ENCODE data around the gene CNGB1.
"Not testable (repeated sequence)": the region's sequence is repeated elsewhere in the genome, so short reads cannot be mapped to it uniquely, and the experiment has no call there.

CNGB1 gene

DNA sequence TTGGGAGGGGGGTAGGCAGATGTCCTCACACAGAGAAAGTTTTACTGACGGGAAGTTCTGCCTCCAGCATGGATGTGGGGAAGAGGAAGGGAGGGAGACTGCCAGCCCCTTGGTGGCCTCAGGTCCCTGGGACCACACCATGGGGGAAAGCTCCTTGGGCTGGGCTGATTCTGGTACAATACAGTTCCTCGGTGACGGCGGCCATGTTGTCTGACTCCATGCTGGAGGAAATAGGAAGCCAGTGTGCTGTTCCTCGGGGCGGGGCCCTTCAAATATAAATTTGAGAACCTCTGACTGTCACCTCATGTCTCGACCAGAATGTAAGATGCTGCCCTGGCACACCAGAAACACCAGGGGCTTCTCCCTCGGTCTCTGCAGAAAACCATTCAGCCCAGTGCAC, 66.8 kb downstream of the CNGB1 start:
- no peak for DNase-seq (ENCODE audit: low read depth in 2 of 2)

DNA sequence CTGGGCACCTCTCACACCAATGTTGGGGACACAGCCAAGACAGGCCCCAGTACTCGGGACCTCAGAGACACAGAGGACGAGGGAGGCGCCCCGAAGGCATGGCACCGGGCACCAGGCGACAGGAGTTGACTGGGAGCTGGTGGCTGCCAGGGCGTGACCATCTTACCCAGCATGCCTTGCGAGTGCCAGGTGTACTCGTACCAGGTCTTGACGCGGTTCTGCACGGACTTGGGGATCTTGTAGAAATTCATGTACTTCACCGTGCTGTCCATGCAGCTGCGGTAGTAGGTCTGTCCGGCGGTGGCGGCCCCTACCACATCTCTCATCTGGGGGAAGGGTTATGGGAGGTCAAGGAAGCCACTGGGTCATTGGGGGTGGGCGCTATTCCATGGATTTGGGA, 67.3 kb downstream of the CNGB1 start:
- no peak for DNase-seq (ENCODE audit: low read depth in 2 of 2)

DNA sequence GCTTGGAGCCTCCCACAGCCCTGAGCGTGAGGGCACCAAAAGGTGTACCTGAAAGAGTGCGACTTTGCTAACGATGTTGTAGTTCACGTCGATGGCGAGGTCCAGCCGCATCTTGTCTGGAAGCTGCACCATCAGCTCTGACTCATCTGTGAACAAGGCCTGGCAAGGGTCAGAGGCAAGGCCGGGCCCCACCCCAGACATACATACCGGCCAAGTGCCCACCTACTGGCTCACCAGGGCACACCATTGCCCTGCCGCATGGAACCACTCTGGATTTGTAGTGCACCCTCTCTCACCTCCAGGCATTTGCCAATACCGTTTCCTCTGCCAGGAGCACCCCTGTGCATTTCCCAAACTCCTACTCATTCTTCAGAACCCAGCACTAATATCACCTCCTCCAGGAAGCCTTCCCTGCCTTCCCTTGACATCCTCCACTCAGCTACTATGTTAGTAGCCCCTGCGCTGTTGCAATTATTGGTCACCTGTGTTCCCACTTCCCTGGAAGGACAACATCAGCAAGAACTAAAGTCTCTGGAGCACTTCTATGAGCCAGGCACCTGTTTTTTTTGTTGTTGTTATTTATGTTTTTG, 69.4 kb downstream of the CNGB1 start:
- DNase-seq (ENCODE audit: low read depth in 2 of 2), result no peak

DNA sequence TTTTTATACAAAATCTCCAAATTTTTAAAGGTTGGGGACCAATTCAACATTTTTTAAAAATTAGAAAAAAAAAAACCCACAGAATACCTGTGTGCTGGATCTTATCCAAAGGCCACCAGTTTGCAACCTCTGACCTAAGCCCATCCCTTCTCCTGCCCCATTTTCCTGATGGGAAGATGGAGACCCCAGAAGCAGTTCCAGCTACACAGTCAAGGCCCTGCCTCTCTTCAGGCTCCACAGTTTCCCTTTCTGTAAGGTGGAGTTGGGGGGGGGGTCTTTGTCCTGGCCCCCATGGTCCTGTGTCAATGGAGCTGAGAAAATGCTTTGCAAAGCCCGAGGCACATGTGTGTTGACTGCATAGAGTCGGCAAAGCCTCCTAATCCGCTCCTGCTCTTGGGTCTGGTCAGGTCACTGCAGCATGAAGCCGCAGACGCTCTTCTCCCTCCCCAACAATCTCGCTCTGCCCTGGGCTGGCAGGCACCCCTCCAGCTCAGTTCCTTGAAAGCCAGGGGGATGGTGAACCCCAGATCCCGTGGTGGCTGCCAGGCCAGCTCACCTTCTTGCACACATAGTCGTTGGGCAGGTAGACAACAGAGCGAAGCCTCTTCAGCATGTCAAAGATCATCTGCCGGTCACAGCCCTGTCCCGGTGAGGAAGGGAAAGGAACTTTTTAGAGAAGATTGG, 70.0 kb downstream of the CNGB1 start:
- no peak for DNase-seq (ENCODE audit: low read depth in 2 of 2)

DNA sequence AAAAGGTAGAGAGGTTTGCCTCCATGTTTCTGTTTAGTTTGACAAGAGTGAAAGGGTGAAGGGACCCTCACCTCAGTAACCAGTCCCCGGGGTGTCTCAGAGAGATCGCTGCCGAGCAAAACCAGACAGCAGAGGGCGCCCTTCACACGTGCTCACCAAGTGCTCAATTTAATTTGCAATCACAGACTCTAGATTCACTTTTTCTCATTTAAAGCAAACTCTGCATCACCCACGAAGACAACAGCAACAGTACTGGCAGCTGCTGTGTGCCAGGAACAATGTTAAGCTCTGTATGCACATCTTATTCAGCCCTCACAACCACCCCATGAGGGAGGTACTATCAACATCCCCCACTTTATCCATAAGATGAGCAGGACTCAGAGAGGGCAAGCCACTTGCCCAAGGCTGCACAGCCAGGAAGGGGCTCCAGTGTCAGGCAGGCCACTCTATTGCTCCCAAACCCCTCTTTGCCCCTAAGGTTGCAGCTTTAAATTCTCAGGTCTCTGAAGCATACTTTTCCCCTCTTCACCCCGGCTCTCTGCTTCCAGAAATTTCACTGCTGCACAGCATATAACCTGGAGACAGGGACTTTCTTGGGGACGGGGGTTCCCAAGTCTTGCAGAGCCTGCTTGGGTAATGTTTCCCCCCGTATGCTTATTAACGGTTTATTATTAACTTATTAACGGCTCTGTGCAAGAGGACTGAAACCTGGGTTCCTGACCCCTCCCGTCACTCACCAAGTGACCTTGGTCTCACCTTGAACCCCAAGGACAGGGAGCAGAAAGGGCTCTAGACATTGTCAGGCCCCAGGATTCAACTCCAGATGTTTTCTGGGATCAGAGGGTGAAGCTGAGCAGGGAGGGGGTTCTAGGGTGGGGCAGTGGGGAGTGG, 70.9 kb downstream of the CNGB1 start:
- DNase-seq (ENCODE audit: low read depth in 2 of 2), result peak; percentile 57 to 61

DNA sequence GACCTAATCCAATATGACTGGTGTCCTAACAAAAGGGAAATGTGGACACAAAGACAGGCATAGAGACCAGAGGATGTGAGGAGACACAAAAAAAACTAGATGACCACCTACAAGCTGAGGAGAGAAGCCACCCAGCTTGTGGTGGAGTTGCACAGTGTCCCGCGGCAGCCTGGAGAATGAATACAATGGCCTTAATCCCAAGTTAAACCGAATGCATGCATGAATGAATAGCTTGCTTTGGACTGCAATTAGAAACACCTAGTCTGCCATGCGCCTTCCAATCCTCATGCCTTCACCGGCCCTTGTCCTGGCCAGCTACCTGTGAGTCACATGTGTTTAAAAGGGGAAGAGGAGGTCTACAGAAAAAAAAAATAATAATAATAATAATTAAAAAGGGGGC, 72.0 kb downstream of the CNGB1 start:
- no peak for DNase-seq (ENCODE audit: low read depth in 2 of 2)

DNA sequence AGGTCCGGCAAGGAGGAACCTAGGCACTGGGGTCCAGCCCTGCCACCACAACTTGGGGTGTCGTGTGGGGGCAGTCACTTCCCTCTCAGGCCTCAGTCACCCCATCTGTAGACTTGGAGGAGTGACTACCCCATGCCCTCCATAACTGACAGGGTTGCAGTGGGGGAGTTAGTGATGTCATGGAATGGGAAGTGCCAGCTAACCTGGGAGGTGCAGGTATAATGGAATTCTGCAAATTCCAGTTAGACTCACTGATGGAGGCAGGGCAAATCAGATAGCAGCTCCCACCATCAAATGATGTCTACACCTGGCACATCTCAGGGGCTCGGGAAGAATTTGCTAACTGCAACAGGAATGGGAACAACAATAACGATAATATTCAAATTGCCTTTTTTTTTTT, 72.9 kb downstream of the CNGB1 start:
- no peak for DNase-seq (ENCODE audit: low read depth in 2 of 2)

DNA sequence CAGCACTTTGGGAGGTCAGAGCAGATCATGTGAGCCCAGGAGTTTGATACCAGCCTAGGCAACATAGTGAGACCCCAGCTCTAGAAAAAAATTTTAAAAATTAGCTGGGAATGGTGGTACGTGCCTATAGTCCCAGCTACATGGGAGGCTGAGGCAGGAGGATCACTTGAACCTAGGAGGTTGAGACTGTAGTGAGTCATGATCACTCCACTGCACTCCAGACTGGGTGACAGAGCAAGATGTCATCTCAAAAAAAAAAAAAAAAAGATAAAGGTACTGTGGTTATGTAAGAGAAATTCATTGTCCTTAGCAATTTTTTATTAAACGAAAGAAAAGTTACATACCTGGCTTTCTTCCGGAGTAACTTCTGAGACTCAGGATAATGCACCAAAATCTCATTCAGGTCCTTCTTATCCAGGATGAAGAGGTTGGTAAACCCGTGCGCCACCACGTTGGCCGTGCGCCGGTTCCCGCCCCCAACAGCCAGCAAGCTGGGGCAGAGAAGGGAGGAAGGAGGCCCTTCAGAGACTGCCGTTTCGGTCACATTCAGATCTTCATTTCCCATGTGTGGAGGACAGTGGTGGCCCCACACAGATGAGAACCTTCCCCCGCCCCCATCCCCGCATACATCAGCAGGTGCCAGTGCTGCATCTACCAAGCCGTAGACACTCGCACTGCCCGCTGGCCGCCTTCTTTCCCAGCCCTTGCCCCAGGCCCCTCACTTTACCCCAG, 73.7 kb downstream of the CNGB1 start:
- no peak for DNase-seq (ENCODE audit: low read depth in 2 of 2)

DNA sequence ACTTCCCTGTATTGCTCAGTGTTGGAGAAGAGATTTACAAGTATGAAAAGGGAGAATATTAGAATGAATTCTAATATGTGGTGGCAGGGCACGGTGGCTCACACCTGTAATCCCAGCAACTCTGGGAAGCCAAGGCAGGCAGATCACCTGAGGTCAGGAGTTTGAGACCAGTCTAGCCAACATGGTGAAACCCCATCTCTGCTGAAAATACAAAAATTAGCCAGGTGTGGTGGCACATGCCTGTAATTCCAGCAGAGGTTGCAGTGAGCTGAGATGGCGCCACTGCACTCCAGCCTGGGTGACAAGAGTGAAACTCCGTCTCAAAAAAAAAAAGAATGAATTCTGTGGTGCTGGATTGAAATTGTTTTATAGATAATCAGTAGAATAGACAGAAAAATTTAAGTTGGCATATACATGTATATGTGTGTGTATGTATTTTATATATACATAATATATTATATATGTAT, 75.8 kb downstream of the CNGB1 start:
- not testable (repeated sequence) for DNase-seq (ENCODE audit: low read depth in 2 of 2)

DNA sequence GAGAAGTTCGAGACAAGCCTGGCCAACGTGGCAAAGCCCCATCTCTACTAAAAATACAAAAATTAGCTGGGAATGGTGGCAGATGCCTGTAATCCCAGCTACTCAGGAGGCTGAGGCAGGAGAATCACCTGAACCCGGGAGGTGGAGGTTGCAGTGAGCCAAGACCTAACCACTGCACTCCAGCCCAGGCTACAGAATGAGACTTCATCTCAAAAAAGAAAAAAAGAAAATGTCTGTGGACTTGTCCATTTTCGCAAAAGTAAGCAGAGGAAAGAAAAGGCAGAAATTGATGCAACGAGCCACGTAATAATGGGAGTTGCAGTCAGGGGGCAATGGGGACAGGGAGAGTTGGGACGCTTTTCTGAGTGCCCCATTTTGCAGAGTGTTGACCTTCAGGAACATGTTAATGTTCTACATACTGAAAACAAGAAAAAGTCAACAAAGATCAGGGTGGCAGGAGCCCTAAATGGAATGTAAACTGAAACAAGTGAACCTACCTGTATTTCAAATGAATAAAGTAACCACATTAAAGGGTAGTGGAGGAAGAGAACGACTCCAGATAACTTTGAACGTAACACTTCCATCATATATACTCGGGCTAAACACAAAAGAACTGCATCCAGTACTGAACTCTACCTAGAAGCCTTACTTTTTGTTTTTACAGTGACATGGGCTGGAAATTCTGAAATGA, 76.4 kb downstream of the CNGB1 start:
- DNase-seq (ENCODE audit: low read depth in 2 of 2), result no peak

DNA sequence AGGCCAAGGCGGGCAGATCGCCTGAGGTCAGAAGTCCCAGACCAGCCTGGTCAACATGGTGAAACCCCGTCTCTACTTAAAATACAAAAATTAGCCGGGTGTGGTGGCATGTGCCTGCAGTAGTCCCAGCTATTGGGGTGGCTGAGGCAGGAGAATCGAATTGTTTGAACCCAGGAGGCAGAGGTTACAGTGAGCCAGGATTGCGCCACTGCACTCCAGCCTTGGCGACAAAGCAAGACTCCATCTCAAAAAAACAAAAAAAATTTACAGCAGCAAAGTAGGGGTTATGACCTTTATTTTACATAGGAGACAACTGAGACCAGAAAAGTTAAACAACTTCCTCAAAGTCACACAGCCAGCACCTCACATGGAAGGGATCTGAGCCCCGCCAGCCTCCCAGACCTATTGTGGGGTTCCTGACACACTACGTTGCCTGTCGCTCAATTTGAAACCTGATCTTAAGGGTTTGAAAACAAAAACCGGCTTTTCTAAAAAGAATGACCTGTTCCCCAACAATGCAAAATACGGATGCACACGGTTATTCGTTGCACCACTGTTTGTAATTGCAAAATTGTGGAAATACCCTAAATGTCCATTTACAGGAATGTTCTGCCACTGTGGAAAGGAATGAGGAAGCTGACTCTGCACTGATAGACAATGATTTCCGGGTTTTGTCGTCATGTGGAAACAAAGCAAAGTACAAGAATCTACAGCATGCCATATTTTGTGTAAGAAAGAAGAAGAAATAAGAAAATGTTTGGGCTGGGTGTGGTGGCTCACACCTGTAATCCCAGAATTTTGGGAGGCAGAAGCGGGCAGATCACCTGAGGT, 77.2 kb downstream of the CNGB1 start:
- no peak for DNase-seq (ENCODE audit: low read depth in 2 of 2)

DNA sequence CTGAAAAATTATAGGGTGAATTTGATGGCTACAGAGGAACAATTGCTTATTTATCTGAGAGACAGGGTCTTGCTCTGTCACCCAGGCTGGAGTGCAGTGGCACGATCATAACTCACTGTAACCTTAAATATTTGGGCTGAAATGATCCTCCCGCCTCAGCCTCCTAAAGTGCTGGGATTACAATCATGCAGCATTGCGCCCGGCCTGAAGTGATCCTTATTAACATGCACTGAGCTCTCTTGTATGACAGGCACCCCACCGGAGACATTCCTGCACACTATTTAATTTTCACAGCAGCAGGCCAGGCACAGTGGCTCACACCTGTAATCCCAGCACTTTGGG, 77.7 kb downstream of the CNGB1 start:
- DNase-seq (ENCODE audit: low read depth in 2 of 2), result no peak

DNA sequence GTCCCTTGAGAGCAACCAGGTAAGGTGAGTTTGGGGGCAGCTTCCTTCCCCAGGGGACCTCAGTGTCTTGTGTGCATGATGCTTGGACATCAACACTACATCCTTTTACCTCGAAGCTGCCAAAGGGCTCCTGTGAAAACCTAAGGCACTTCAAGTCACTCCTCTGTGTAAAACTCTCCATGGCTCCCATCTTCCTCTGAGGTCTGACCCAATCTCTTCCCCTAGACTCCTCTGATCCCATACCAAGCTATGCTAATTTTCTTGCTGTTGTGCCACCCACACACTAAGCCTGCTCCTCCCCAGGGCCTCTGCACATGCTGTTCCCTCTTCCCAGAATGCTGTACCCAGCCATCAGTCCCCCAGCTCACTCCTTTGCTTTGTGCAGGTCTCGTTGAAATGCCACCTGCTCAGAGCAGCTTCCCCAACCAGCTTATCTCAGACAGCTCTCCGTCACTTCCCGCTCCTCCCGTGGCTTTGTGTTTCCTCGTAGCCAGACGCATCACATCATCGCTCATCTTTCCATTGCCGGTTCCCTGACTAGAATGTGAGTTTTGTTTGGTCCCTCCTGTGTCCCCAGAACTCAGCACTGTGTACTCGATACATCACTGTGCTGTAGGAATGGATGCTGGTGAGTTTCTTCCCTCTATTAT, 78.4 kb downstream of the CNGB1 start:
- DNase-seq (ENCODE audit: low read depth in 2 of 2), result no peak

DNA sequence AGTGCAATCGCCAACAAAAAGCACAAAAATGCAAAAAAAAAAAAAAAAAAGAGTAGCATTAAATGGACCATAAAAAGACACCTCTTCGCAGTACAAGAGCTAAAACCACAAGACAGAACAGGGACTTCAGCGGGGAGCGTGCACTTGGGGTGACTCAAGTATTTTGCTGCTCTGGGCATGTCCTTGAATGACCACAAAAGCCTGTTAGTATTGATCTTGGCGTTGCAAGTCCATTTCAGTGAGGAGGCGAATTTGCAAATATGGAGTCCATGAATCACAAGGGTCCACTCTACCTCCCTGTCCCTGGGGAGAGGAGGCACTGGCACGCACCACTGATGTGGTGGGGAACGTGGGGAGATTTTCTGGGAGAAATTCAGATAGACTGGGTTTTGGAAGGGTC, 78.9 kb downstream of the CNGB1 start:
- no peak for DNase-seq (ENCODE audit: low read depth in 2 of 2)

DNA sequence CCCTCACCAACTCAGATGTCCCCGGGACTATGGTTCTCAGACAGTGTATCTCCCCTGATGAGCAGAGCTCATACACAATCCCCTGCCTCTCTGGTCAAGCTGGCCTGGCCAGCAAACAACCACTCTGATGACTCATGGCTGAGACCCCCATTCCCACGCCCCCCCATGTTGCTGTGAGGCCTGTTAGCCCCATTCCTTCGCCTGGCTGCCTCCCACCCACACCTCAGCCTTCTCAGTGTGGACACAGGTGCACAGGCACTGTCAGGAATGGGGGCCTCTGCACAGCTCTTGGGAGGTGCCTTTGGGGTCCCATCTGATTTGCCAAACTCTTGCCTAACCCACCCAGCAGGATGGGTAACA, 80.2 kb downstream of the CNGB1 start:
- DNase-seq (ENCODE audit: low read depth in 2 of 2), result no peak

DNA sequence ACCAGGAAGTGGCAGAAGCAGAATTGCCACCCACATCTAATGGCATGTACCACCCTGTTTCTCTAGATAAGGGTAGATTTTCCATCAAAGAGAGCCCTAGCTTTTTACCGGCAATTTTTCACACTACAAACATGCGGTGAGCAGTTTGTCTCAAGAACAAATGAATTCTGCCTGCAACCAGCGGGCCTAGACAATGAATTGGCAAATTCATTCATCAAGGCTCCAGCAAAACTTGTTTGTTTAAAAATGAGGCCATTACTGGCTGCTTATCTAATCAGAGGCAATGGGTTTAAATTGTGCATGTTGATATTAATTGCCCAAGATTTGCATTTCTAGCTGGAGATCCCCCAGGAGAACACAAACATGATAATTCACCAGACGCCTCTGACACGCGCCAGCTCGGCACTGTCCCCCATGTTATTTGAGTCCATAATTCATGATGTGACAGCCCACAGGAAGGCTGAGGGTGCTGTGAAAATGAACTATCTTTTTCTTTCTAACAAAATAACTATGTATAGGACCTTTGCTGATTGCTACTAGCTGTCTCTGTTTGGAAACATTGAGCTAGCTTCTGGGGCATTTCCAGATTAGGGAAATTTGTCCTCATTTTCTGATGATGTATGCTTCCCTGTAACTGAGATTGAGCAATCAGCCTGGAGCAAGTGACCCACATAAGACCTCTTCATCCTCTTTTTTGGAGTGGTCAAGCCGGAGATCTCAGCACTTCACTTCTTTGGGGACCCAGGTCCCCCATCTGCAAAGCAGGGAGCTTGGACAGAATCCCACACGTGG, 80.8 kb downstream of the CNGB1 start:
- DNase-seq (ENCODE audit: low read depth in 2 of 2), result no peak

DNA sequence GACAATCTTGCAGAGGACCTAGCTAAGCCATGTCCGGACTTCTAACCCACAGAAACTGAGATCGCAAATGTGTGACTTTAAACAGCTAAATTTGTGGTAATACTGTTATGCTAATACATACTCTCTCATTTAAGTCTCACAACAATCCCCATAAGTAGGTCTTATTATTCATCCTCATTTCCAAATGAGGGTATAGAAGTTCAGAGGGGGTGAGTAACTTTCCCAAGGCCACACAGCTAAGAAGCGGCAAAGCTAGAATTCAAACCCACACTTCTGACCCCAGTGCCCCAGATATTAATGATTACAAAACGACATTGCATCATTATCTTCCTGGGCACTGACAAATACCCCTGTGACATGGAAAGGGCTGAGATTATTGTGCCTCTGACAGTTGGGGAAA, 81.4 kb downstream of the CNGB1 start:
- DNase-seq (ENCODE audit: low read depth in 2 of 2), result no peak

DNA sequence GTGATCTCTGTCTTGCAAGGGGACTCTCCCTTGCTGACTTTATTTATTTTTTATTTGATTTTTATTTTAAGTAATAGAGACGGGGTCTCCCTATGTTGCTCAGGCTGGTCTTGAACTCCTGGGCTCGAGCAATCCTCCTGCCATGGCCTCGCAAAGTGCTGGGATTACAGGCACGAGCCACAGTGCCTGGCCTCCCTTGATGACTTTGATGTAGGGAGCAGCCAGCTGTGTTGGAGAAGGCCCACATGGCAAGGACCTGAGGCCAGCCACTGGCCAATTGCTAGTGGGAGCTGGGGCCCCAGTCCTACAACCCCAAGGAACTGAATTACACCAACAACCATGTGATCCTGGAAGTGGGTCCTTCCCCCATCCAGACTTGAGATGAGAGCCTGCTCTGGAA, 81.8 kb downstream of the CNGB1 start:
- DNase-seq (ENCODE audit: low read depth in 2 of 2), result no peak

DNA sequence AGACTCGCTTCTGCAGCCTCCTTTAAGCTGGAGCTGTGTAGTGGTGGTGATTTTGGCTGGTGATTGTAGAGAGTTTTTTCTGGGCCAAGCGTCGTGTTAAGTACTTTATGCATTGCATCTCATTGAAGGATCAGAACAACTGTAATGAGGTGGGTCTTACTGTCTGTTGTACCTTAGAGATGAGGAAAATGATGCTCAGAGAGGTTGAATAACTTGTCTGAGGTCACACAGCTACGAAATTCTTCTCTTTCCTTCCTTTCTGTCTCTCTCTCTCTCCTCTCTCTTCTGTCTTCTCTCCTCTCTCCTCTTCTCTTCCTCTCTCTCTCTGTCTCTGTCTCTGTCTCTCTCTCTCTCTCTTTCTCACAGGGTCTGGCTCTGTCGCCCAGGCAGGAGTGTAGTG, 82.8 kb downstream of the CNGB1 start:
- no peak for DNase-seq (ENCODE audit: low read depth in 2 of 2)

DNA sequence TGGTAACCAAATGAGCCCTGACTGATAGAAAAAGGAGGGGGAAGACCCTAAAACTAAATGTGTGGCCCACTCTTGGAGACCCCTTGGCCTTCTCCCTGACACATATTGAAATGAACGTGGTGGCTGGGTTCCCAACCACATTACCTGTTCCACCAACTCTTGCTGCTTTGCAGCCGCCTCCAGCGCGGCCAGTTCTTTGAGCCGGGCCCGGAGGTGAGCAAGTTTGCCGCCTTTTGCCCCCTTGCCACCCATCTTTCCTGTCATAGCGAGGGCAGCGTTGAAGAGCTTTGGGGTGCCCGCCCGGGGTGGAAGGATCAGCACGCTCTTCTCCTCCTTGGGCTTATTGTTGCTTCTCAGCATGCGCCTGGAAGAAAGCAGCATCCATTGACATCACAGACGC, 83.2 kb downstream of the CNGB1 start:
- DNase-seq (ENCODE audit: low read depth in 2 of 2), result no peak

All from stimulated activated CD8-positive, alpha-beta memory T cell treated with anti-CD3 and anti-CD28 coated beads, Interleukin-7, amount 100 ng/mL, for 4 hours (primary cell).